ENCODE data around the gene WDR54.

GRCh38 chr2:74472086-74472944 is 50.8 kb downstream of the WDR54 start, which contains the start of gene MRPL53:
- TF ChIP-seq CTCF (IDR thresholded peaks at IDR 0.05; ENCODE audit: low read depth, low read length, poor library complexity, severe bottlenecking) (no peak), EZH2phosphoT487 (IDR thresholded peaks at IDR 0.05; ENCODE audit: borderline replicate concordance, low read length) (no peak)
